Bronchial epithelial cell (primary cell): ENCODE results near the gene EIF3K. TPM values are rescaled to one million over a fixed set of nuclear protein-coding genes. Genes with fewer than 3 reads are reported as not detected.

Source experiments
- DNase-seq: peaks from one replicate; pipeline ENCODE4 v3.0.0-alpha.2; 2010; ENCODE audit warnings: low read depth
- FAIRE-seq: peaks from 2 replicates; lab custom pipeline; 2011; peaks lifted over from hg19 to GRCh38; lab: Jason Lieb, UNC
- H3K27me3 ChIP-seq: 2 replicates; pipeline ENCODE4 v1.5.1; 2011; ENCODE audit warnings: low read length; ENCODE audit not compliant: control insufficient read depth, insufficient read depth
- H3K36me3 ChIP-seq: 2 replicates; pipeline ENCODE4 v1.5.1; 2011; ENCODE audit warnings: low read length; ENCODE audit not compliant: control insufficient read depth, insufficient read depth
- H3K4me3 ChIP-seq: 2 replicates; pipeline ENCODE4 v1.5.1; 2011; ENCODE audit warnings: mild to moderate bottlenecking, low read depth, low read length, control low read depth
- total RNA-seq: library from RNA; depleted of rRNA; stranded (reverse); fragments of >200 nt; gene quantifications from 2 replicates; pipeline ENCODE4 v1.2.1, GENCODE V29; 2014
- TF ChIP-seq, protein P1 (sequence below): IDR thresholded peaks from 2 replicates; pipeline ENCODE4 v1.5.1; 2011; ENCODE audit warnings: mild to moderate bottlenecking, moderate library complexity, low read length, control low read depth, inconsistent platforms; ENCODE audit not compliant: insufficient read depth, severe bottlenecking

The EIF3K gene
- total RNA-seq, 1 donor from 2014 or later: 374 TPM

DNA sequence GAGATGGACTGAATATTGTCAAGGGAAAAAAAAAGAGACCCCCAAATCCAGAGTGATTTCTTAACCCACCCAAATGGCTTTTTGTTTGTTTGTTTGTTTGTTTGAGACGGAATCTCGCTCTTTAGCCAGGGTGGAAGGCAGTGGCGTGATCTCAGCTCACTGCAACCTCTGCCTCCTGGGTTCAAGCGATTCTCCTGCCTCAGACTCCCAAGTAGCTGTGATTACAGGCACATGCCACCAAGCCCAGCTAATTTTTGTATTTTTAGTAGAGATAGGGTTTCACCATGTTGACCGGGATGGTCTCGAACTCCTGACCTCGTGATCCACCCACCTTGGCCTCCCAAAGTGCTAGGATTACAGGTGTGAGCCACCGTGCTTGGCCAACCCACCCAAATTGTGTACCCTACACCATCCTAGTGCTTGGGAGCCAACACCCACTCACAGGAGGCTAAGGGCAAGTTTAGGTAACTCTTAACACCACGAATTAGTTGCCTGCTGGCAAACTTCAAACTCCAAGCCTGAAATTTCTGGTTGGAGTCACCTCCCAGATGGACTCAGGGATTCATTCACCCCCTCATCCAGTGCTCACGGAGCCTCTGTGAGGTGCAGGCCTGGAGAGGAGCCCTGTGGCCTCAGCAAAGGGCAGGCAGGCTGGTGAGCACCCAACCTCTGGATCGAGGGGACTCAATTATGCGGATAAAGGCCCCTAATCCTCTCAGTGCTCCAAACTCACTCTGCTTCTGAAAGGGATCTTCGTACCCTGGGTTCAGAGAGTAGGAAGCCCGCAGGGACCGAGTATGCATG, 66.1 kb downstream of the EIF3K start:
- TF ChIP-seq, protein P1, sequence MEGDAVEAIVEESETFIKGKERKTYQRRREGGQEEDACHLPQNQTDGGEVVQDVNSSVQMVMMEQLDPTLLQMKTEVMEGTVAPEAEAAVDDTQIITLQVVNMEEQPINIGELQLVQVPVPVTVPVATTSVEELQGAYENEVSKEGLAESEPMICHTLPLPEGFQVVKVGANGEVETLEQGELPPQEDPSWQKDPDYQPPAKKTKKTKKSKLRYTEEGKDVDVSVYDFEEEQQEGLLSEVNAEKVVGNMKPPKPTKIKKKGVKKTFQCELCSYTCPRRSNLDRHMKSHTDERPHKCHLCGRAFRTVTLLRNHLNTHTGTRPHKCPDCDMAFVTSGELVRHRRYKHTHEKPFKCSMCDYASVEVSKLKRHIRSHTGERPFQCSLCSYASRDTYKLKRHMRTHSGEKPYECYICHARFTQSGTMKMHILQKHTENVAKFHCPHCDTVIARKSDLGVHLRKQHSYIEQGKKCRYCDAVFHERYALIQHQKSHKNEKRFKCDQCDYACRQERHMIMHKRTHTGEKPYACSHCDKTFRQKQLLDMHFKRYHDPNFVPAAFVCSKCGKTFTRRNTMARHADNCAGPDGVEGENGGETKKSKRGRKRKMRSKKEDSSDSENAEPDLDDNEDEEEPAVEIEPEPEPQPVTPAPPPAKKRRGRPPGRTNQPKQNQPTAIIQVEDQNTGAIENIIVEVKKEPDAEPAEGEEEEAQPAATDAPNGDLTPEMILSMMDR: no peak
- no peak for DNase-seq
- no peak overlapping the region for H3K4me3 ChIP-seq
- H3K27me3 ChIP-seq: no peaks in the 10 kb centered on the region
- H3K36me3 ChIP-seq: peaks cover 14% of the 10 kb centered on the region
- no peak for FAIRE-seq

DNA sequence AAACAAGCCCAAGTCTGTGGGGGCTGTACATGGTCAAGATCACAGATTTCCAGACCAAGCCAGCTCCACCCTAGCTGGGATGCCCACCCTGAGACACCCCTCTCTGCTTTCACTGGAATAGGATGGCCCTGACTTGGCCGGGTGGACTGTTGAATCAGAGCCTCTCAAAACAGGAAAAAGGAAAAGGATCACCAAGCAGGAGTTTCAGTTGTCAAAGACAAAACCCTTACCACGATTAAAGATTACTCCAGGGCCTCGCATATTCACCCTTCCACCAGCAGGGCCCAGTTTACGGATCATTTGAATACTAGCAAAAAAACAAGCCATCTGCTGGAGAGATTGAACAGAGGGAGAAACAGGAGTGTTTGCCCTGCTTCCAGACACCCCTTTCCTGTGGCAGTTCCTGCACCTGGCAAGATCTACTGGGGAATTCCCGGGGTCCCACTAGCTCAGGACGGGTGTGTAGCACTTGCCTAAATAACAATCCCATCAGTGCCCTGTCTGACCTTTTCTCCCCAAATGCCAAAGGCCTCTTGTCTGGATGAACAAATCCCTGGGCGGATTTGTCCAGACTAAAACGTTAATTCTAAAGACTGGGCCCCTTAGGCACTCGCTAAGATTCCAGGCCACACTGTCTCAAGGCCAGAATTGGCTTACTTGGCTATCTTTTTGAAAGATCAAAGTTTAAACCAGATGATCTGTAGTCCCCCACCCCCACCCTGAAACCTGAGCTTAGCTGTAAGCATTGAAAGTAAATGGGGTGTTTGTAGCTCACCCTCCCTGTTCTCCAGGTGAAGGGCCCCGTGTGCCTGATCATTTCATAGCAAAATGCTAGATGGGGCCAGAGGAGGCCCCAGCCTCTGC, 66.9 kb downstream of the EIF3K start:
- TF ChIP-seq, protein P1: peak; percentile 54
- FAIRE-seq (no peak), DNase-seq (peak; percentile 50)
- Histone ChIP-seq H3K27me3 (no peaks in the 10 kb centered on the region), H3K36me3 (peaks cover 10% of the 10 kb centered on the region), H3K4me3 (no peak overlapping the region)

DNA sequence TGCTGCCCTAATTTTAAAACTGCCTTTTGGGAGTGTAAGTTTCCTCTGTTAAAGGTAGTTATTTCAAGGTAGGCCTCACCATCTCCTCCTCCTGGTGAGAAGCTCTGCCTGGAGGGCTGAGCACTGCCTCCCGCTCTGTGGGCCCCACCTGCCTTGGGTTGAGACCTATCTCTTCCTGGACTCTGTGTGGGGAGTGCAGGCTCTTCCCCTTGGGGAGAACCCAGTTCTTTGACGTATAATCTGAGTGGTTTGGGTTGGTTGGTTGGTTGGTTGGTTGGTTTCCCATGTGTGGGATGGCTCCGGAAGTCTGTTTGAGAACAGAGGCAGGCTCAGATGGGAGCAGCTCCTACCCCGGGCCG, 67.5 kb downstream of the EIF3K start:
- Histone ChIP-seq H3K27me3 (no peaks in the 10 kb centered on the region), H3K4me3 (no peak overlapping the region), H3K36me3 (peaks cover 12% of the 10 kb centered on the region)
- TF ChIP-seq, protein P1: no peak
- FAIRE-seq: no peak
- DNase-seq: no peak

Other genes with a start within 250 kb of the EIF3K start
- 209 and 260 TPM in 2 replicates for gene PSMD8, start 244.6 kb upstream of the EIF3K start, total RNA-seq
- gene GGN, start 231.2 kb upstream of the EIF3K start, total RNA-seq: under 0.01 and 0.13 TPM in 2 replicates
- gene SPRED3, start 230.5 kb upstream of the EIF3K start, total RNA-seq: 0.13 and 0.26 TPM in 2 replicates
- gene FAM98C, start 216.1 kb upstream of the EIF3K start, total RNA-seq: 15.0 and 15.6 TPM in 2 replicates
- not detected in 2 replicates for gene RASGRP4, start 193.0 kb upstream of the EIF3K start, total RNA-seq
- 4.5 and 7.4 TPM in 2 replicates for gene RYR1, start 185.5 kb upstream of the EIF3K start, total RNA-seq
- gene MAP4K1, start 1.2 kb upstream of the EIF3K start, total RNA-seq: not detected in 2 replicates
- 130 and 135 TPM in 2 replicates for gene ACTN4, start 28.5 kb downstream of the EIF3K start, total RNA-seq
- 6.6 and 6.8 TPM in 2 replicates for gene CAPN12, start 125.3 kb downstream of the EIF3K start, total RNA-seq
- 11.3 and 406 TPM in 2 replicates for gene LGALS7, start 154.3 kb downstream of the EIF3K start, total RNA-seq
- 1,636 and 4,049 TPM in 2 replicates for gene LGALS7B, start 170.0 kb downstream of the EIF3K start, total RNA-seq
- 0.64 and 1.1 TPM in 2 replicates for gene LGALS4, start 193.8 kb downstream of the EIF3K start, total RNA-seq
- 44.5 and 51.1 TPM in 2 replicates for gene ECH1, start 212.6 kb downstream of the EIF3K start, total RNA-seq
- 172 and 246 TPM in 2 replicates for gene HNRNPL, start 230.8 kb downstream of the EIF3K start, total RNA-seq